Measurements from ENCODE around the gene PDE4D. TPM values are rescaled to one million over a fixed set of nuclear protein-coding genes. Genes with fewer than 3 reads are reported as not detected.
"Not testable (repeated sequence)": the region's sequence is repeated elsewhere in the genome, so short reads cannot be mapped to it uniquely, and the experiment has no call there.

The PDE4D gene
- total RNA-seq, 1 donor from 2014 or later, result 34.5 TPM

- DNase-seq, result no peak
- H3K4me1 ChIP-seq, result peaks cover 87% of the 10 kb centered on the region
- H3K9me3 ChIP-seq (replicated peaks), result no peaks in the 10 kb centered on the region
- H3K36me3 ChIP-seq, result no peaks in the 10 kb centered on the region
- intact Hi-C loops (cut with micrococcal nuclease), result no loop called here
- H3K27me3 ChIP-seq (ENCODE audit: low read depth), result no peaks in the 10 kb centered on the region
- H3K4me3 ChIP-seq, result peak overlapping the region; percentile 11
- no peak for TF ChIP-seq CTCF (IDR thresholded peaks at IDR 0.05; ENCODE audit: borderline replicate concordance)
- H3K27ac ChIP-seq (replicated peaks), result peak overlapping the region; percentile 79
Observed at GRCh38 chr5:59317774-59318205, 575.7 kb downstream of the PDE4D start.

- no peak for DNase-seq
- peaks cover 83% of the 10 kb centered on the region for H3K4me1 ChIP-seq
- no peak for TF ChIP-seq CTCF (IDR thresholded peaks at IDR 0.05; ENCODE audit: borderline replicate concordance)
- H3K27ac ChIP-seq (replicated peaks), result peak overlapping the region; percentile 79
- H3K9me3 ChIP-seq (replicated peaks), result no peaks in the 10 kb centered on the region
- no peaks in the 10 kb centered on the region for H3K27me3 ChIP-seq (ENCODE audit: low read depth)
- intact Hi-C loops (cut with micrococcal nuclease), result no loop called here
- peak overlapping the region; percentile 11 for H3K4me3 ChIP-seq
- H3K36me3 ChIP-seq, result no peaks in the 10 kb centered on the region
Observed at GRCh38 chr5:59317023-59317773, 576.3 kb downstream of the PDE4D start.

- intact Hi-C loops (cut with micrococcal nuclease), result no loop called here
- H3K4me3 ChIP-seq, result no peak overlapping the region
- H3K27ac ChIP-seq (replicated peaks), result no peak overlapping the region
- DNase-seq, result no peak
- no peaks in the 10 kb centered on the region for H3K36me3 ChIP-seq
- no peak for TF ChIP-seq CTCF (IDR thresholded peaks at IDR 0.05; ENCODE audit: borderline replicate concordance)
- H3K9me3 ChIP-seq (replicated peaks), result no peaks in the 10 kb centered on the region
- no peaks in the 10 kb centered on the region for H3K27me3 ChIP-seq (ENCODE audit: low read depth)
- peaks cover 42% of the 10 kb centered on the region for H3K4me1 ChIP-seq
Observed at GRCh38 chr5:59312223-59312622, 581.3 kb downstream of the PDE4D start.

GRCh38 chr5:59308685-59309084, 584.8 kb downstream of the PDE4D start:
- DNase-seq; H3K27ac ChIP-seq (replicated peaks); H3K9me3 ChIP-seq (replicated peaks); H3K27me3 ChIP-seq (ENCODE audit: low read depth); H3K4me3 ChIP-seq; intact Hi-C loops (cut with micrococcal nuclease); H3K36me3 ChIP-seq: not testable (repeated sequence)
- H3K4me1 ChIP-seq, result peaks cover 11% of the 10 kb centered on the region

- H3K4me3 ChIP-seq; DNase-seq; H3K27ac ChIP-seq (replicated peaks); H3K9me3 ChIP-seq (replicated peaks); H3K36me3 ChIP-seq; H3K27me3 ChIP-seq (ENCODE audit: low read depth); intact Hi-C loops (cut with micrococcal nuclease): not testable (repeated sequence)
- peaks cover 12% of the 10 kb centered on the region for H3K4me1 ChIP-seq
Observed at GRCh38 chr5:59303289-59303716, 590.2 kb downstream of the PDE4D start.

GRCh38 chr5:59302509-59302908, 591.0 kb downstream of the PDE4D start:
- not testable (repeated sequence) for H3K27ac ChIP-seq (replicated peaks)

GRCh38 chr5:59301727-59302126, 591.8 kb downstream of the PDE4D start:
- no peaks in the 10 kb centered on the region for H3K27me3 ChIP-seq (ENCODE audit: low read depth)

More at GRCh38 chr5:59302509-59302908, 591.0 kb downstream of the PDE4D start:
- H3K9me3 ChIP-seq (replicated peaks); H3K27me3 ChIP-seq (ENCODE audit: low read depth); DNase-seq; intact Hi-C loops (cut with micrococcal nuclease); H3K36me3 ChIP-seq; H3K4me3 ChIP-seq: not testable (repeated sequence)
- peaks cover 20% of the 10 kb centered on the region for H3K4me1 ChIP-seq

More at GRCh38 chr5:59301727-59302126, 591.8 kb downstream of the PDE4D start:
- DNase-seq, result no peak
- Histone ChIP-seq H3K9me3 (replicated peaks) (no peaks in the 10 kb centered on the region), H3K36me3 (no peaks in the 10 kb centered on the region), H3K27ac (replicated peaks) (no peak overlapping the region), H3K4me3 (no peak overlapping the region), H3K4me1 (peaks cover 25% of the 10 kb centered on the region)
- no peak for TF ChIP-seq CTCF (IDR thresholded peaks at IDR 0.05; ENCODE audit: borderline replicate concordance)
- intact Hi-C loops (cut with micrococcal nuclease), result no loop called here

All from left ventricle myocardium inferior (tissue), 1 donor.